ENCODE data around the gene PIK3C3. TPM values are rescaled to one million over a fixed set of nuclear protein-coding genes. Genes with fewer than 3 reads are reported as not detected.

The PIK3C3 gene
- total RNA-seq, 1 donor from 2014 or later, result 23.2 TPM

GRCh38 chr18:42114310-42114943, 159.4 kb downstream of the PIK3C3 start:
- peak; percentile 46 to 67 for DNase-seq (ENCODE audit: low read depth in 2 of 2)

DNA sequence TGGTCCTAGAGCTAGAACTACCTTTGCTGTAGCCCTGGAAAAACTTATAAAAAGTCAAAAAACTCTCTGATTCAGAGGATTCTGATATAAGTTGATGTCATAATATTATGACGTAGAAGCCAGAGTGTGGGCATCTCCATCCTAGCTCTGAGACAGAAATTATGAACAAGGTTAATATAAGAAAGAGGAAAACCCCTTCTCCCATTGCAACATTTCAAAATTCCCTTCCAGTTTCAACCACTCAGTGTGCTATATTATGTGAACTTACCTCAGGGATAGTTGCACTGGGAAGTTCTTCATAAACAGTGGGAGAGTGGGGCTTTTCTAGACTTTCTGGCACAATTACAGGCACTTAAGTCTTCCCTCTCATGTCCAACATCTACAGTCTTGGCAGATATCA, 171.6 kb downstream of the PIK3C3 start:
- DNase-seq (ENCODE audit: low read depth in 2 of 2), result no peak

DNA sequence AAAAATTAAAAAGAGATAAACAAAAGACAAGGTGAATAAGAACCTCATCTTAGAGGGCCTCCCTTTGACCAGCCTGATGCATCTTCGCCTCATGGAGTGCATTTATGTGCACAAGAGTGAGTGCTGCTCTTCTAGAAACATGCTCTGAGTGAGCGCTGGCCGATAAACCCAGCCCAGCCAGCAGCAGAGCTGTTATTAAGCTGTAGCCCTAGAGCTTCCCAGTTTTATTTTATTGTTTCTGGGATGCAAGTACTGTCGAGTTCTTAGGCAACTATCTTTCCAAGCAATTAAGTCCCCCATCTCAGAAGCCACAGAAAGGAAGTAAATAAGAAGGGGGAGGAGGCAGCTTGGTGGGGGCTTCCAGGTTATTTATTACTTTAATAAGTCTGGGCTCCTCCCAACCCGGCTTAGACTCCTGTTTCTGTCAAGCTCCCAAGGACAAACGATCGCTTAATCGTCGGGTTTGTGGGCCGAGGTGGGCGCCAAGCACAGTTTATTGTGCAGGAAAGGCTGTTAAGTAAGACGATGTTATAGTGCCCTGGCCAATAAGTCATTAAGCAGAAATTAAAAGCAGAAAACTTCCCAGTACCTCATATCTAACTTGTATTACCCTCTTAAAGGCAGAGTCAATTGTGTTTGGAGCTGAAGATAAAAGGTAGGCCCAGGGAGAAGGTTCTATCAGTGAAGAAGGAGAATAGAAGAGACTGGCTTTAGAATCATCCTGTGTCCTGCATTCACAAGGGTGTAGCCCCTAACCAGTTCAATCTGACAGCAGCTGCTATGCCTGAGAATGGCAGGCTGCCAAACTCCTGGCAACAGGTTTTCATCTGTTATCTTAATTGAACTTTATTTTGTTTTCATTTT, 176.3 kb downstream of the PIK3C3 start:
- DNase-seq (ENCODE audit: low read depth in 2 of 2), result no peak

- no peak for DNase-seq (ENCODE audit: low read depth in 2 of 2)
Measured at GRCh38 chr18:42131930-42132244, 176.9 kb downstream of the PIK3C3 start.

Data from dermis microvascular lymphatic vessel endothelial cell (primary cell).